Measurements from ENCODE around the gene TRABD2B. TPM values are rescaled to one million over a fixed set of nuclear protein-coding genes. Genes with fewer than 3 reads are reported as not detected.
A peak's percentile ranks its signal among the peaks of the same experiment; 100 is the strongest.

The TRABD2B gene
- total RNA-seq, 1 donor from 2014 or later = 1.8 TPM

DNA sequence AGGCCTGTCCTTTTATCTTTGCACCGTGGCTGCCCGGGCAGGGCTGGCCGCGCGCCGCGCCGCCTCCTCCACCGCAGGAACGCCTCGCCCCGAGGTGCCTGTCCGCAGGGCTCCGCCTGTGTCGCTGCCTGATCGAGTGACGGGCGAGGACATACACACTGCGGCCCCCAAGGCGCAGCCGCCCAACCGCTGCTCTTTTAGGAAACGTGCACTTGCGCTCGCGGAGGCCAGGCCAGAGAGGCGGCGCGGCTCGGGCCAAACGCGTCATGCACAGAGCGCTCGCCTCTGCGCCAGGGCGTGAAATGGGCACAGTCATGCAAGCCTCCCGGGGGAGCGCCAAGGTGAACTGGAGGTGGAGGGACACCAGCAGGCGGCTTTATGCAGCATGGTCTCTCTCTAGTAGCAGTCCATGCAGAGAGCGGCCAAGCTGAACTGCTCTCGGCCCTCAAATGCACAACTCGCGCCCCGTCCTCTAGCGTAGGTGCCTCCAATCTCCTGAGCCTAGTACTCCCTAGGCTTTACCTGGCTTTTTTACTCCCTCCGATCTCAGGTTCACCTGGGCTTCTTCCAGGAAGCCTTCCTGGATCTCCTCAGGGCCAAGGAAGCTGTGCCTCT is 12.9 kb downstream of the TRABD2B start:
- DNase-seq (no peak), ATAC-seq (peak; percentile 16 to 21)
- Histone ChIP-seq H3K27me3 (ENCODE audit: low read depth) (peaks cover 23% of the 10 kb centered on the region), H3K4me1 (peaks cover 5% of the 10 kb centered on the region), H3K36me3 (no peaks in the 10 kb centered on the region), H3K9me3 (no peaks in the 10 kb centered on the region), H3K4me3 (no peak overlapping the region), H3K27ac (no peak overlapping the region)
- intact Hi-C loops (cut with DNase I) = no loop called here
- TF ChIP-seq, protein P1, sequence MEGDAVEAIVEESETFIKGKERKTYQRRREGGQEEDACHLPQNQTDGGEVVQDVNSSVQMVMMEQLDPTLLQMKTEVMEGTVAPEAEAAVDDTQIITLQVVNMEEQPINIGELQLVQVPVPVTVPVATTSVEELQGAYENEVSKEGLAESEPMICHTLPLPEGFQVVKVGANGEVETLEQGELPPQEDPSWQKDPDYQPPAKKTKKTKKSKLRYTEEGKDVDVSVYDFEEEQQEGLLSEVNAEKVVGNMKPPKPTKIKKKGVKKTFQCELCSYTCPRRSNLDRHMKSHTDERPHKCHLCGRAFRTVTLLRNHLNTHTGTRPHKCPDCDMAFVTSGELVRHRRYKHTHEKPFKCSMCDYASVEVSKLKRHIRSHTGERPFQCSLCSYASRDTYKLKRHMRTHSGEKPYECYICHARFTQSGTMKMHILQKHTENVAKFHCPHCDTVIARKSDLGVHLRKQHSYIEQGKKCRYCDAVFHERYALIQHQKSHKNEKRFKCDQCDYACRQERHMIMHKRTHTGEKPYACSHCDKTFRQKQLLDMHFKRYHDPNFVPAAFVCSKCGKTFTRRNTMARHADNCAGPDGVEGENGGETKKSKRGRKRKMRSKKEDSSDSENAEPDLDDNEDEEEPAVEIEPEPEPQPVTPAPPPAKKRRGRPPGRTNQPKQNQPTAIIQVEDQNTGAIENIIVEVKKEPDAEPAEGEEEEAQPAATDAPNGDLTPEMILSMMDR (IDR thresholded peaks at IDR 0.05) = no peak

DNA sequence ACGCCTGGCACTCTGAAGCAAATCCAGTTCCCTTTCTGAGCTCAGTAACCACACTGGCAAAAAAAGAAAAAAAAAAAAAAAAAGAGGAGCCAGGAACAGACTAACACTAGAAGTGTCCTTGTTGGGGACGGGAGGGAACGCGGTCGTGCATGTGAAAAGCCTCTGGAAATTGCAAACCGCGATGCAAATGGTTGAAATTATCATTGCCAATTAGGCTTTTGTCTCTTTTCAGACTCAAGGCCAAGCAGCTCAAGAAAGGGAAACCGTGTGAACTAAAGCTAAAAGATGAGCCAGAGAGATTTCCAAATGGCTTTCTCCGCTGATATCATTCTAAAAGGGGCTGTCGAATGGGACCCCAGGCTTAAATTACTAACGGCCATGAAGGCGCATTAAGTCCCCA is 13.5 kb downstream of the TRABD2B start:
- DNase-seq = no peak
- no peak for ATAC-seq
- no peaks in the 10 kb centered on the region for H3K9me3 ChIP-seq
- H3K27me3 ChIP-seq (ENCODE audit: low read depth) = peaks cover 23% of the 10 kb centered on the region
- TF ChIP-seq, protein P1 (IDR thresholded peaks at IDR 0.05) = no peak
- intact Hi-C loops (cut with DNase I) = no loop called here
- H3K4me1 ChIP-seq = peaks cover 5% of the 10 kb centered on the region
- H3K4me3 ChIP-seq = no peak overlapping the region
- H3K36me3 ChIP-seq = no peaks in the 10 kb centered on the region
- H3K27ac ChIP-seq = no peak overlapping the region

DNA sequence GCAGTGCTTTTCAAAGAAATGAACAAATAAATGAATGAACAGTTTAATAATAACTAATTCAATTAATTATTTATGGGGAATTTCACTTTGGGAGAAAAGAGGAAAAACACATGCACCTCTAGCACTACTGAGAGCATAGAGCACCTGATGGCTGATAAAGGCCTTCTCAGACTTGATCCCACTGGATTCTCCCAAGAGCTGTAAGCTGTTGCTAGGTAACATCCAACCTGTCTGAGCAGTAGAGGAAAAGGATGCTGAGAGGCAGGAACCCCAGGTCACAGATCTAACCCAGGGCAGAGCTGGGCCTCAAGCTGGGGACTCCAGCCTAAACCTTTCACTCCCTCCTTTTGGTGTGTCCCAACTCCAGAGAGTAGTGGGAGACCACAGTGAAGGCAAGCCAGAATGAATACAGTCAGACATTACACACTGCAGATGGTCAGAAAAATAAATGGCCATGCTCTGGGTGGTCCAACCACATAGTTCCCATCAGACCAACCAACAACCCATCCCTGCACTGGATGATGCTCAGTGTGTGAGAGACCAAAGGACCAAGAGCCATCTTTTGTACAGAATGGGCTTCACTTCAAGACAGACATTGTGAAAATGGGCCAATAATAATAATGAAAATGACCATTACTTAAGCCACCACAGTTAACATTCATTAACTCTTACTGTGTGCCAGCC is 15.4 kb downstream of the TRABD2B start:
- Histone ChIP-seq H3K36me3 (no peaks in the 10 kb centered on the region), H3K9me3 (no peaks in the 10 kb centered on the region), H3K27me3 (ENCODE audit: low read depth) (peaks cover 16% of the 10 kb centered on the region), H3K27ac (no peak overlapping the region), H3K4me1 (peaks cover 5% of the 10 kb centered on the region), H3K4me3 (no peak overlapping the region)
- ATAC-seq = no peak
- intact Hi-C loops (cut with DNase I) = no loop called here
- TF ChIP-seq, protein P1 (IDR thresholded peaks at IDR 0.05) = no peak
- DNase-seq = no peak

DNA sequence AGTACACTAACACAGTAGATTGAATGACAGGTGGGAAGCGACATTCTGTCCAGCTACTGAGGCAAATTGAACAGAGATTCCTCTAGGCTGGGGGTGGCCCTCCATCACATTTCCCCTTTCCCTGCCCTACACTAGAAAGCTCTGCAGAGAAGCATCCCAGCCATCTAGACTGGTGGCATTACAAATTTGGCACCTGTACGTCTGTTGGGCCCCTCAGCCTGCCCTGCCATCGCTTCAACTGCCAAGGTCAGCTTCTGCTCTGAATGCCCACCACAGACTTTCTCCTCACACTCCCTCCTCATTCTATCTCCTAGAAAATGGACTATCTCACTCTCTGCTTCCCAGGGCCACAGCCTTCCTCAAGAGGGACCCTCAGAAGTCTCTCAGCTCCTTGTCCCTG is 16.7 kb downstream of the TRABD2B start:
- H3K4me1 ChIP-seq = peaks cover 5% of the 10 kb centered on the region
- ATAC-seq = no peak
- no peak overlapping the region for H3K4me3 ChIP-seq
- H3K27me3 ChIP-seq (ENCODE audit: low read depth) = peaks cover 15% of the 10 kb centered on the region
- no peak for DNase-seq
- H3K27ac ChIP-seq = no peak overlapping the region
- intact Hi-C loops (cut with DNase I) = no loop called here
- no peaks in the 10 kb centered on the region for H3K36me3 ChIP-seq
- TF ChIP-seq, protein P1 (IDR thresholded peaks at IDR 0.05) = no peak
- no peaks in the 10 kb centered on the region for H3K9me3 ChIP-seq

DNA sequence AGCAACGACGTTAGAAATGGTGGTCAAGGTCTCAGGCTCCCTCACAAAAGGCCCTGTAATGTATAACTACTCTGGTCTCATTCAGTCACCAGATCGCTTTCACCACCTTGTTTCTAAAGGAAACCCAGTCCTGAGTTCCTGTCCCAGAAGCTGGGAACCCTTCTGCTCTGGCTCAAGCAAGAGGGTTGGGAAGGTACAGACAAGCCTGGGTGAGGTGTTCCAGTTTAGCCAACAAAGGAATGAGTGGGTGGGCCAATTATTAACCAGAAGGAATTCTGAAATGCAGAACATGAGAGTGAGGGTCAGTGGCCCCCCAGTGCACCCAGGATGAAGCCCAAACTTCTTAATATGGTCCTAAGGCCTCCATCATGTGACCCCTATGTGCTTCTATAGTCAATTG is 17.5 kb downstream of the TRABD2B start:
- peaks cover 2% of the 10 kb centered on the region for H3K4me1 ChIP-seq
- ATAC-seq (no peak), DNase-seq (no peak)
- no peak overlapping the region for H3K4me3 ChIP-seq
- TF ChIP-seq, protein P1 (IDR thresholded peaks at IDR 0.05) = no peak
- peaks cover 11% of the 10 kb centered on the region for H3K27me3 ChIP-seq (ENCODE audit: low read depth)
- intact Hi-C loops (cut with DNase I) = no loop called here
- no peaks in the 10 kb centered on the region for H3K36me3 ChIP-seq
- H3K9me3 ChIP-seq = no peaks in the 10 kb centered on the region
- H3K27ac ChIP-seq = no peak overlapping the region

Measured in lower lobe of right lung (tissue), 2 donors.